Hematopoietic multipotent progenitor cell treated with erythropoietin and hydrocortisone succinate and interleukin-3 and kit ligand, for 8 days (in vitro differentiated cells): ENCODE results near the gene GABRA5.

Source experiments
- DNase-seq: peaks from one replicate; pipeline ENCODE4 v3.0.0-alpha.2; 2015

GABRA5 gene

DNA sequence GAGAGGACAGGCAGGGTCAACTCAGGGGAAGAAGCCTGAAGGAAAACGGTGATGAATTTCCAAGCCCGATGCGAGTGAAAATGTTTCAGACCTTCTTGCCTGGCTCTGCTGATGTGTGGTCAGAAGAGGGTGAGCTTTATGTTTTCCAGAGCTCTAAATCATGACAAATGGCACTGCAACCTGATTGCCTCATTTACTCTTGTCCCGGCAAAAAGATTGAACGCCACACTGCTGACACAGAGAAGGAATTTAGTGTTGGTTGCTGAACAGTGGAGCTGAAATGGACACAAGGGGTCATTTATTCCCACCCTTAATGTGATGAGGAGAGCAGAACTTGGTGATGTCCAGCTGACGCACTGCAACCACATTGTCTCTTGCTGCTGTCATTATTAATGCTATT, 68.0 kb downstream of the GABRA5 start:
- no peak for DNase-seq

DNA sequence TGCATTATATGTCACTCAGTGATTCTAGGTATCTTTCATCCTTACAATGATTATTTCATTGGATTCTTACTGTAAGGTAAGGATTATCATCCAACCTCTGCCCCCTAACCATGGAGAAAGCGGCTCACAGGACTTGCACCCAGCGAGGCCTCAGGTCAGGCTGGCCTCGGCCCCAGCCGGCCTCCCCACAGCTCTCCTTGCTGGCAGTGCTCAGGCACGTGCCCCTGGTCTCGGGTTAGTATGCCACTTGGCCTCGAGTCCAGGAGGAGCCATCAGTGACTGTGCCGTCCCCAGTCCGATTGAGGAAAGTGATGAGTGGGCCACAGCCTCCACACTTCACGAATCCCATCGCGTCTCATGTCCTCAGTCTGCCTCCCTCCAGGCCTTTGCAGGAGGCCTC, 68.5 kb downstream of the GABRA5 start:
- DNase-seq, result no peak

DNA sequence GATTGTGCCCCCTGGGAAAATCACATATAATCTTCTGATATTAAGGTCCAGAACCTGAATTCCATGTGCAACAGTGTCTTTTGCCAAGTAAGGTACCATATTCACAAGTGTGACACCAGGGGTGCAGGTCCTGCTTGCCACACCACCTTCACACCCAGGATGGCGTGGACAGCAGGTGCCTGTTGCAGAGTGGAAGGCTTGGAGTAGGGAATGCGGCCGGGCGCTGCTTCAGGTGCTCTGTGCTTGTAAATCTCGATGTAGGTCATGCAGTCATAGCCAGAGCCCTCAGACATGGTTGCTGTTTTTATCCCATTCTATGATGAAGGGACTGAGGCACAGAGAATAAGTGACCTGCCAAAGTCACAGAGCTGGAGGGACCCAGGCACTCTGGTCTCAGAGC, 69.6 kb downstream of the GABRA5 start:
- DNase-seq, result no peak

DNA sequence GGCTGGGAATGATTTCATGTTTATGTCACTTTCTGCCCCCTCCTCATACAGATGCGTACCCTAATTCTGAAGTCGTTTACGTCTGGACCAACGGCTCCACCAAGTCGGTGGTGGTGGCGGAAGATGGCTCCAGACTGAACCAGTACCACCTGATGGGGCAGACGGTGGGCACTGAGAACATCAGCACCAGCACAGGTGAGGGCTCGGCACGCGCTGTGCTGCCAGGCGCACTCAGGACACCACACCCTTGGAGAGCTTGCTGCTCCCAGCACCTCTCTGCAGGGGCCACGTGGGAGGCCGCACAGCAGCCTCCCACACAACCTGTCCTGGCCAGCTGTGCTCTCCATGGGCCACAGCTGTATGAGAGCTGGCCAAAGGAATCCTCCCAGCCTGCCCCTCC, 70.3 kb downstream of the GABRA5 start:
- DNase-seq, result no peak

DNA sequence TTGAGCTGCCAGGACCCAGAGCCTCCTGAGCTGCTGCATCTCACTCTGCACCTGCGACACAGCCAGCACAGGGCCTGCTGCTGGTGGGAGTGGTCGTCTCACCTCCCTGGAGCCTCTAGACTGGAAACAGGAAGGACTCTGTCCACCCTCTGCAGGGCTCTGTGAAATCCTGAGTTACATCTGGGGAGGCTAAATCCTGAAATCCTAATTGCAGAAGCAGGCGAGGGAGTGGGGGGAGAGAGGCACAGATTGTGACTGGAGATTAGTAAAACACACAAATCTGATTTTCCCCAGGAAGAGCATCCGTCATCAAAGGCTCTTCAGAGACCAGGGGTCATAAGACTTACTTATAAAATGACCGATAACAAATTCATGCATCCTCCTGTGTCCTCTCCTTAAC, 72.5 kb downstream of the GABRA5 start:
- DNase-seq, result no peak

DNA sequence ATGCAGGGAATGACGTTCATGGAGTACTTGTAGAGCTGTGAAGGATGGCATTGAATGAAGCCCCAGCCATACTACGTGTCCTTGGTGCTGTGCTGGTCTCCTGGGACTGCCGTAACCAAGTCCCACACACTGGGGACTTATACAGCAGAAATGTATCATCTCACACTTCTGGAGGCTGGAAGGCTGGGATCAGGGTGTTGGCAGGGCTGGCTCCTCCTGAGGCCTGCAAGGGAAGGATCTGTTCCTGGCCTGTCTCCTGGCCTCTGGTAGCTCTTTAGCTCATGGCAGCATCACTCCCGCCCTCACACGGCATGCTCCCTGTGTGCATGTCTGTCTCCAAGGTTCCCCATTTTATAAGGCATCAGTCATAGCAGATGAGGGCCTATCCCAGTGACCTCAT, 74.6 kb downstream of the GABRA5 start:
- no peak for DNase-seq

DNA sequence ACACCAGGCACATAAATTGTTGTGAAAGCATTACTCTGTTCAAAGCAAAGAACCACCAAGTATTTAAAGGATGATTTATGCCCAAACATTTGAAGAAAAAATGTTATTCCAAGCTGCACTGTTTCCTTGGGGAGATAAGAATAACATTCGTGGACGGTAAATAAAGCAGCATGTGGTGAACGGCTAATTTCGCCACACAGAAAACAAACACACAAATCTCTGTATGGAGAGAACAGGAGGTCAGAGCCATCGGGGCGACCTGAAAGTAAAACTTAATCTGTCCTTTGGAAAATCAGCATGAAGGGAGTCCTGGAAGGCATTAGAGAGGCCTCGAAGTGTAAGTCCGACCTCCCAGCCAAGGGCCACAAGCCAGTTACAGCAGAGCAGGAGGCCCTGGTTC, 77.0 kb downstream of the GABRA5 start:
- no peak for DNase-seq

DNA sequence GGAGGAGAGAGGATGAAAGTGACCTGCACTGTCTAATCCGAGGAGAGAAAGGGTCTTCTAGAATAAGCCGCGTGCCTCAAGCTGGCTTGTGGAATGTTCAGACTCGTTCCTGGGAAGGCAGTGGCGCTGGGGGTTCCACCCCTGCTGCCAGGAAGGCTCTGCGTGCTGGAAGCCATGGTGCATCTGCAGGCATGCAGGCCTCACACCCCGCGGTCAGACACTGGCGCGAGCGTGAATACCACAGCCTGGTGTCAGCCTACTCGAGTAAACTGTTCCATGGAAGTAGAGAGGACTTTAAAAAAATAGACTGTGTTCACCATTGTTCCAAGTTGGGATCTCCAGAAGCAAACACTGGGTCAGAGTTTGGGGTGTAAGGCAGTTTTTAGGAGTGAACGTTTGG, 78.2 kb downstream of the GABRA5 start:
- DNase-seq, result no peak

DNA sequence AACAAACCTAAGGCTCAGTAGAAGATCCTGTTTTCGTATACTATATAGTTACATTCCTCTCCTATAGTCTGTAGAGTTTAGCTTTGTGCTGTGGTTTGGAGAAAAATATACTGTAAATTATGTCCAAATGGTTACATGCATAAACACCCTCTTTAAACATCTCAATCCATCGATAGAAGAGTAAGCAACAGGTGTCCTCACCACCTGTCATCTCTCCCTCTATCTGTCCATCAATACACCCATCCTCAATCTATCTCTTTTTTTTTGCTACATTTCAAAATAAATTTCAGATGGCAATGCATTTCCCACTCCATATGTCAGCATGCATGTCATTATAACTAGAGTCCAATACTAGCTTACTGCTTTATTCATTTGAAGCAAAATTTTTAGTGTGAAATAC, 83.1 kb downstream of the GABRA5 start:
- DNase-seq, result no peak

DNA sequence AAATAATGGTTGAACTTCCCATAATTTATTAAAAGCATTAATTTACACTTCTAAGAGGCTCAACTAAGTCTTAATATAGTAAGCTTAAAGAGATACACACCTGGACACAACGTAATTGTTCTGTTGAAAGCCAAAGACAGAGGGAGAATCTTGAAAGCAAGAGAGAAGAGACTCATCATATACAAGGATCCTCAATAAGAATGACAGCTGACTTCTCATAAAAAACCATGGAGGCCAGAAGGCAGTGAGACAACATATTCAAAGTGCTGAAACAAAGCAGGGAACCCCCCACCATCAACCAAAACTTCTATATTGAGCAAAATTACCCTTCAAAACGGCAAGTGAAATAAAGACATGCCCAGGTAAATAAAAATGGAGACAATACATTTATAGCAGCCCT, 87.5 kb downstream of the GABRA5 start:
- no peak for DNase-seq

DNA sequence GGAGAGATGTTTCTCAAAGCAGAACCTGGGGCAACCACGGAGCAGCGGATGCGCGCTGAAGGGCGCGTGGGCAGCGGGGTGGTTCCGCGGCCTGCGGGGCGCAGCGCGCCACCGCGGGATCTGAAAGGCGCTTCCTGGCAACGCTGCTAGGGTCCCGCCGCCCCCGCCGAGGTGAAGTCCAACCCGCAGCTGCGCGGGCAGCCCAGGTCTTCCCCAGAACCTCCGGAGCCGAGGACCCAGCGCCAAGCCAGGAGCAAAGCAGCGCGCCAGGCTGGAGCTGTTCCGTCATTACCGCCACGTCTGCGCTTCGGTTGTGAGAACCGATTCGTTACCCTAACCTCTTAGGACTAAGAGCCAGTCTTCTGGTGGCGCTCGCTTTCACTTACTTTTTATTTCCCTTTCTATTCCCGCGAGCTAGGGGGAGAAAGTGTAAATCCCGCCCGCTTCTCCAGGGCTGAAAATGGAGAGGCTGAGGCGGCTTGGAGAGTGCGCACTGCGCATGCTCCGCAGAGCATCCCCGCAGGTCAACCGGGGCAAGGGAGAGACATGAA, 100.9 kb downstream of the GABRA5 start:
- no peak for DNase-seq

DNA sequence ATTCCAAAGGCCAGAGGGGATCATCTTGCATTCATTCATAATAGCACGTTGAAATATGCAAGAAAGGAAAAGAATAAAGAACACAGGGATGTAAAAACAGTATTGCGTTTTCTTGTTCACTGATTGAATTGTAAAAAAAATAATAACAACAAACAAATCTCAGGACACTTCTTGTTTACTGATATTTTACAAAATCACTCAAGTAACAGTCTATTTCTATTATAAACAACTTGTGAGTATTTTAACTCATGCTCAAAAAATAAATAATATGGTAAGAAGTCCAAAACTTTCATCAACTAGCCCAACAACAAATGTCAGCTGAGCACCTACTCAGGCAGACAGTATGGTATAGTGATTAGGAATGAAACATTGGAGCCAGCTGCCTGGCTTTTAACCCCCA, 101.9 kb downstream of the GABRA5 start:
- DNase-seq, result no peak

DNA sequence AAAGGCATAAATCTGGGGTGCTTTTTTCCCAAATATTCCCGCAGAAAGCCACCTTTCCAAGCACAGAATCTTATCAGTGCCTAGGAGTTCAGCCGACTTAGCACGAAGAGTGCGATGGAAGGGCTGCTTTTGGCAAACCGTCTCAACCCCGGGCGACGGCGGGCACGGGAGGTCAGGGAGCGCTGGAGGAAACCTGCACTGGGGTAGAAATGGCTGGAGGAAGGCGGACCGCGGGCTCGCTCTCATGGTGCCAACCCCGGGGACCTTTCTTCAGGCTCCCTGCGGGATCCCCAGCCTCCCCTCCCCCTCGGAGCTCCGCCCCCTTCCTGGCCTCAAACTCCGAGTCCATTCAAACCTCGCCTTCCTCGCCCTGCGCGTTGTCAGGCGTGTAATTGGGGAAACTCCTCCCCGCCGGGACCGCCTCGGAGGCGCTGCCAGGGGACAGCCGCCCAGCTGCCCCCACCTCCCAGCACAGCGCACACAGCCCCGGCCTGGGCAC, 103.9 kb downstream of the GABRA5 start, which contains the start of gene GABRG3:
Gene GABRG3 (plus strand): TSS at position 470 of the 499 bp plus-strand sequence.
- no peak for DNase-seq

DNA sequence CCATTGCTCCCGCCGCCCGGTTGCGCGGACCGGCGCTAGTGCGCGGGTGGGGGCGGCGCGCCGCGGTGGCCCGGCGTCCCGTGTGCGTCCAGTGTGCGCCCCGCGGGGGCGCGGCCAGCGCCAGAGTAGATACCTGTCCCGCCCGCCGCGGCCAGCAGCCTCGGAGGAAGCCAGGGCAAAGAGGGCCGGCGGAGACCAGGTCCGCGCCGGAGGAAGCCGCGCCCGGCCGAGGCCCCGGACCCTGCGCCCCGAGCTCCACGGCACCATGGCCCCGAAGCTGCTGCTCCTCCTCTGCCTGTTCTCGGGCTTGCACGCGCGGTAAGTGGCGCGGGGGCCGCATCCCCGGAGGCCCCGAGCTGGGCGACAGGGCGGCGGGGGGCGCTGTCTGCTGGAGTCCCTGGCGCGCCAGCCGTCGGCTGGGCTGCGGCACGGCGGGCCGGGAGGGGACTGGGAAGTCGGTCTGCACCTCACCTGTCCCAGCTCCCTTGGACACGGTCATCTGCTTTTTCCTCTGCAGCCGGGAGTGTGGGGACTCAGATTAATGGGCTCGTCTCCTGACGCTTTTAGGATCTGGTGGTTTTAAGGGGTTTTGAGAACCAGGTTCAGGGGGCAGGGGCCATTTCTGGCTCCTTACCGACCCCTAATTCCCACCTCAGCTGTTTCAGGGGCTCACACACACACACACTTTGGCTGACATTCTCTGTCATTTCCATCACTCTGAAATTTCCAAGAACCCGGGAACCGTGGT, 104.6 kb downstream of the GABRA5 start:
- no peak for DNase-seq

DNA sequence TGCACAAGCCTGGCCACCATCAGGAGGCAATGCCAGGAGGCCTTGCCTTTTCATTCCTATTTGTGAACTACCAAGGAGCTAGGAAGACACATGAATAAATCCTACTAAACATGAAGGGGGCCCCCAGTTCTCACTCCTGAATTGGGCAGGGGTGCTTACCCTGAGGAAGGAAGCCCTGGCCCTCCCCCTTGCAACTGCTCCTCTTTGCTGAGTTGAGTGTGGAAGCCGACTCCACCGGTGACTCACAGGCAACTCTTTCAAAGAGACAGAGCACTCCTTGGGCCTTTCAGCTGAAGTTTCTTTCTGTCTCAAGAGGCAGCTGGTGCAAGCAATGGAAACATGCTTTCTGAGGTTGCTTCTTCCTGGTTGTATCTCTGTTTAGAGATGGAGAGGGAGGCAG, 105.8 kb downstream of the GABRA5 start:
- DNase-seq, result no peak

DNA sequence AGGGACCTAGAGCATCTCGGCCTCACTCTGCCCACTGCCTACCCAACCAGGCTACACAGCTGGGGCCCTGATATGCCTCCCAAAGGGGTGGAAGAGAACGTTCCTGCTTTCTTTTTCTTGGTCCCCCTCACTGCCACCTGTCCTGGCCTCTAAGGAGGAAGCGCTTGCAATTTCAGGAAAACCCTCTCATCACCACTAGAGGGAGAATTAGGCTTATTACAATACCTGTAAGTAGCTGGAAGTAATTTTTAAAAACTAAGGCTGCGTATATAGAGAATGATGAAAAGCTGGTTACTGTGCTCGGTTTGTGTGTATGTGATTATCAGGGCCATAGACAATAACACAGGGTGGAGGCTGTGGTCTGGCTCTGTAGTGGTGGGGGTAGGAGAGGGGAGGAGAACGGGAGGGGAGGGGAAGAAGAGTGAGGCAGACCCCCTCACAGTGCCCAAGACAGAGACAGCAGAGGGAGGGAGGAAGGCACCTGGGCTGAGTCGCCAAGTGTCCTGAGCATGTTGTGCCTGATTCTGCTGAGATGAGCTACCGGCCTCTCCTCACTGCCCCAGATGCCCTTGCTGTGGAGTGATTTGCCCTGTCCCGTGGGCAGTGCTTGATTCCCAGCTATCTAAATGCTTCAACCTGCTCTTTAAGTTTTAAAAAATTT, 107.4 kb downstream of the GABRA5 start:
- peak; percentile 7 for DNase-seq

DNA sequence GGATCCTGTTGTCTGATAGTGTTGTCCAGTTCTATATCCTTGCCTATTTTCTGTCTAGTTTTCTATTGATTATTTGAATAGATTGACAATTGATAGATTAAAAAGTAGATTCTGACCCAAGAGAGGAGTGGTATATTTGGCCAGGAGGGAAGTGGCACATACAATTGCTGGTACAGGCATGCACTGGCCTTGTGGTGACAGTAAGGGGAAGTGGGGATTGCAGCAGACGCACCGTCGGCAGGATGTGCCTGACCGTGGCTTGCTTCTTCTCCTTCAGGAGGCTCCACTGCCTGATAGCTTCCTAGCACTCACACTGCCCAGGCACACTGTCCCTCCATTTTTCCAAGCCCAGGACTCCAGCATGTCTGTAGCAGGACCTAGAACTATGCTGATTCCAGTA, 114.6 kb downstream of the GABRA5 start:
- DNase-seq, result no peak

DNA sequence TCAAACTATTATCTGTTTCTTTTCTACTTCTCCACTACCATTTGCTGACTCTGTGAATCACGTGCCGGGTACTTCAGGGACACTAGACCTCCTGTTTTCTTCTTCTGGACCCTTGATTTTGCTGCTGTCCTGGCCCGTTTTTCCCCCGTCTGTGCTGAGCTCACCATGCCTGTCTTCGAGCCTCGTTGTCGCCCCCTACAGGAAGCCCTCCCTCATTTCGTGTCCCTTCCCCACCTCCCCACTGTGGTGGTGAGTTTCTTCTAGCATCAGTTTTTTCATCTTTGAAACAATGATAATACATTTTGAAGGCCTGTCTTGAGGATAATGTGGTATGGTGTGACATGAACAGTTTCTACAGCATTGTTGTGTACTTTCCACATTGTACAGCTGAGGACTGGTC, 117.0 kb downstream of the GABRA5 start:
- DNase-seq, result no peak

DNA sequence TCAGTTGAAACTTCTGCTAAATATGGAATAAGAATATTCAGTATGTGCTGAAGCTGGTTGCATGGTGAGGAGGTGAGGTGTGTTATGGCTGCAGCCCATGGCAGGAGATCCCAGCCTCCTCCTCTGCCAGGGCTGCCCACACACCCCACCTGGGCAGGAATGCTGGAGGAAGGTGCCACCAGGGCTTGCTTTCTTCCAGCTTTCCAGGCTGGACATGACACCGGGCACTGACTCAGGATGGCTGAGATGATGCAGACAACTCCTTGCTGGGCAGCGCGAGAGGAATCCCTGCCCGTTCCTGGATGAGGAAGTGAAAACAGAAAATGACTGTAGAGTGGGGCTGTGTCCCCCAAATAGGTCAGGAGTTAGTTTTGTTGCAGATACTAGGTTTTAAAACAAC, 118.2 kb downstream of the GABRA5 start:
- no peak for DNase-seq

DNA sequence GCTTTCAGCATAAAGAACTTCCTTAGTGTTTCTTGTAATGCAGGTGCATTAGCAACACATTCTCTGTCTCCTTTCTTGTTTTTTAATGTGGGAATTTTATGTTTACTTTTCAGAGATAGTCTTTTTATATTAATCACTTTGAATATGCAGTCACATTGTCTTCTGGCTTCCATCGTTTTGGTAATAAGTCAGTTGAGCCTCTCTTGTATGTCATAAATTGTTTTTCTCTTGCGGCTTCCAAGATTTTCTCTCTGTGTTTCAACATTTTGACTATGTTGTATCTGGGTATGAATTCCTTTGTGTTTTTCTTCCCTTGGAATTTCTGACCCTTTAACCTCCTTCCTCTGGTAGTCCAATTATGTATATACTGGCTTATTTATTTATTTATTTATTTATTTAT, 129.4 kb downstream of the GABRA5 start:
- DNase-seq, result no peak
